NCI-H2196 treated with DMSO at 0.1 percent for 48 hours (cell line): ENCODE measurements around the gene LCN10.
"Not testable (repeated sequence)": the region's sequence is repeated elsewhere in the genome, so short reads cannot be mapped to it uniquely, and the experiment has no call there.

Source experiments
- DNase-seq: peaks from one replicate; lab custom pipeline; 2025; ENCODE audit not compliant: unreplicated experiment; lab: John Stamatoyannopoulos, UW

The LCN10 gene

DNA sequence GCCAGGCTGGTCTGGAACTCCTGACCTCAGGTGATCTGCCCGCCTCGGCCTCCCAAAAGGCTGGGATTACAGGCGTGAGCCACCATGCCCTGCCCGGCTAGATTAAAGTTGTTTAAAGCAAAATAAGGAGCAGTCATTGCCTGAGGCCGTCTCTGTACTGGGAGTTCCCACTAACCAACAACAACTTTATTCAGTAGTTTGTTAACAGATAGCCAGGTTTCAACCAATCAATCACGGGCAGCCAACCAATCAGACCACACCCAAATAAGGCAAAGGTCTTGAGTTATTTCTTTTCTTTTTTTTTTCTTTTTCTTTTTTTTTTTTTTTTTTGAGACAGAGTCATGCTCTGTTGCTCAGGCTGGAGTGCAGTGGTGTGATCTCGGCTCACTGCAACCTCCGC lies 38.0 kb downstream of the LCN10 start:
- DNase-seq, result not testable (repeated sequence)

DNA sequence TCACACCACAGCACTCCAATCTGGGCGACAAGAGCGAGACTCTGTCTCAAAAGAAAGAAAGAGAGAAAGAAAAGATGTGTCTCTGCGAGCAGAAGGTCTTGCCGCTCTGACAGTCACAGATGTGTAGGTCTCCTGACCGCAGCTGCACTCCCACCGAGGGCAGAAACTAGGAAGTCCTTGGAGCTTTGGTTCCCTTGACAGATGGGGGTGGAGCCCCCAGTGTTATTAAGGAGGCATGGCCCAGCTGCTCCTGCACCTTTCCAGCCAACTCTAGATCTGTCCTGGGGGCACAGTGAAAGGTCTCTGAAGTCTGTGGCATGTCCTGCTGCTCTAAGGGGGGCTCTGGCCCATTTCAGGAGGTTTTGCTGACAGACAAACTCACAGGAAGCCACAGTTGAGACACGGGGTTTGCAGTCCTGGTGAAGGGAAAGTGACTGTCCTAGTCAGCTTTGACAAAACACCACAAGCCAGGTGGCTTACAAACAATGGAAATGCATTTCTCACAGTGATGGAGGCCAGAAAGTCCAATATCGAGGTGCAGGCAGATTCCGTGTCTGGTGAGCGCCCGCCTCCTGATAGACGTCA lies 39.4 kb downstream of the LCN10 start:
- DNase-seq, result no peak

DNA sequence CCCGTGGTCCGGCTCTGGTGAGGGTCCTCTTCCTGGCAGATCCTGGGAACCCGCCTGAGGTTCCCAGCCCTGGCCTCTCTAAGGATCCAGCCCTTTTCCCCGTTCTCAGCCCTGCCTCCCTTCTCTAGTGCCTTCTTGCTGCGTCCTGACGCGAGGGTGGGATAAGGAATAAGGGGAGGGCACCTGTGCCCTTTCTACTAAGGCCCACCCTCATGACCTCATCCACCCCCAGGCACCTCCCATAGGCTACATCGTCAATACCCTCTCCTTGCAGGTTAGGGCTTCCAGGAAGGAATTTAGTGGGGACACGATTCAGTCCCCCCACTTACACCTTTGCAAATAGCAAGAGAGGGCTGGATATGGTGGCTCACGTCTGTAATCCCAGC lies 41.1 kb downstream of the LCN10 start:
- no peak for DNase-seq

DNA sequence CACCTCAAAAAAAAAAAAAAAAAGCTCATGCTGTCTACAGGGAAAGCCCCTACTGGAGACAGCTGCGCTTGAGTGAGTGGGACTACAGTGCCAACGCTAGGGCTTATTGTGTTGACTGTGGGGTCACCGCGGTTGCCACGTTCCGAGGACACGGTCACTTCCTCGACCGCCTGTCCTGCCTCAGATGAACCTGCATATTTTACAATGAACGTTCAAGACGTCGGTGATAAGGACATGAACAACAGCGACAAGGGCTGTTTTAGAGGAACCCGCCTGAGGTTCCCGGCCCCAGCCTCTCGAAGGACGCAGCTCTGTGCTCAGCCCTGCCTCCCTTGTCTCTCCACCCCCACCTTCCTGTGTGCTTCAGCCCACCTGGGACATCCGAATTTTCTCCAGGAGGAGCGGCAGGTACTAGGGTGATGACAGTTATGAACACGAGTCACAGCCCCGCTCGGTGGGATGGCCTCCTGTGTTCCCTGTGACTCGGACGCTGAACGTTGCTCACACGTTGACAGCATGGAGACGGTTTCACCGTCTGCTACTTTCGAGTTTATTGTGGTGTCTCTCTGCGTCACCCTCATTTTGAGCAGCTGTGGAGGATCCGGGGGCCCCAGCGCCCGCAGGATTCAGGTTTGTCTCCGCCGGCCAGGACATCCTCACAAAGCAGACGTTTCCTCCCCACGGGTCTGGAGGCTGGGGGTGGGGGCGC lies 41.6 kb downstream of the LCN10 start:
- DNase-seq, result no peak

DNA sequence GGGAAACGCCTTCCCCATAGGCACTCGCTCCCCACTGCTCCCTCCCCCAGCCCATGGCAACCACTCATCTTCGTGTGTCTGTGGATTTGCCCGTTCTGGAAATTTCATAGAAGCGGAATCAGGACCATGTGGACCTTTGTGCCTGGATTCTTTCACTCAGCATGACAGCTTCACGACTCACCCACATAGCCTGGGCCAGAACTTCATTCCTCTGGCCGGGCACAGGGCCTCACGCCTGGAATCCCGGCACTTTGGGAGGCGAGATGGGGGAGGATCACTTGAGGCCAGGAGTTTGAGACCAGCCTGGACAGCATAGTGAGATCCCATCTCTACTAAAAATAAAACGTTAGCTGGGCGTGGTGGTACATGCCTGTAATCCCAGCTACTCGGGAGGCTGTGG lies 42.4 kb downstream of the LCN10 start:
- DNase-seq, result no peak

DNA sequence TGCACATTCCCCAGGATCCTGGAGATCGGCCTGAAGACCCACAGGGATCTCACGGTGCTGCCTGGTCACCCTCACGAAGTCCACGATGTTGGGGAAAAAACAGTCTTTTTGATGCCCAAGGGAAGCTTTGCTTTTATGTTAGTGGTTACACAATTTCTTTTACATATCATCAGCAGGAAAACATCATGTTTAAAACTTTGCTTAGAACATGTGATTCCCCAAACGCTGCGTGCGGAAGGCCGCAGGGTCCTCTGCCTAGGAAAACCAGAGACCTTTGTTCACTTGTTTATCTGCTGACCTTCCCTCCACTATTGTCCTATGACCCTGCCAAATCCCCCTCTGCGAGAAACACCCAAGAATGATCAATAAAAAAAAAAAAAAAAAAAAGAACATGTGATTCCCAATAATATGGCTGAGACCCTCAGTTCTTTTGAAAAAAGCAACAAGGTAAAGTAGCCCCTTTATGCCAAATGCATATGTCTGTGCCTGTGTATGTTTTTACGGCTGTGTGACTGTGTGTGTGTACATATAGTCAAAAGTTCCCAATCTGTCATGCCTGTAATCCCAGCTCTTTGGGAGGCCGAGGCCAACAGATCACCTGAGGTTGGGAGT lies 44.0 kb downstream of the LCN10 start:
- DNase-seq, result no peak

DNA sequence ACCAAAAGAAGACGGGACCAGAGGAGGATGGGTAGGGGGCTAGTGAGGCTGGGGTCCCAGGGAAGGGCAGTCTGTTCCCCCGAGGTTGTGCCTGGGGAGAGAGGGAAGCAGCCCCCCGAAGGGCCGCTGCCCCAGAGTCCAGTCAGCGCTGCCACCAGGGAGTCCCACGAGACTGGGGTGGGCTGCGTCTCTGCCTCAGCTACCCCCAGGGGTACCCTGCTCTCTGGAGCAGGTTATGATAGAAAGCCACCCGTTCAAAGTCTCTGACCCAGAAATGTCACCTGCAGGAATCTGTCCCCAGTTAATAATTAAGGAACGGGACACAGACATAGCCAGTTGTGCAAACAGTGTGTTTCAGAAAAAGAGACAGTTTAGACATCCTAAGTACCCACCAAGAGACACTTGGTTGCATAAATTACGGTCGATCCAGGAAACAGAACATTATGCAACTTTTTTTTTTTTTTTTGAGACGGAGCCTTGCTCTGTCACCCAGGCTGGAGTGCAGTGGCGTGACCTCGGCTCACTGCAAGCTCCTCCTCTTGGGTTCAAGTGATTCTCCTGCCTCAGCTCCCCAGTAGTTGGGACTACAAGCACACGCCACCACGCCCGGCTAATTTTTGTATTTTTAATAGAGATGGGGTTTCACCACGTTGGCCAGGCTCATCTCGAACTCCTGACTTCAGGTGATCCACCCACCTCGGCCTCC lies 44.8 kb downstream of the LCN10 start:
- no peak for DNase-seq

DNA sequence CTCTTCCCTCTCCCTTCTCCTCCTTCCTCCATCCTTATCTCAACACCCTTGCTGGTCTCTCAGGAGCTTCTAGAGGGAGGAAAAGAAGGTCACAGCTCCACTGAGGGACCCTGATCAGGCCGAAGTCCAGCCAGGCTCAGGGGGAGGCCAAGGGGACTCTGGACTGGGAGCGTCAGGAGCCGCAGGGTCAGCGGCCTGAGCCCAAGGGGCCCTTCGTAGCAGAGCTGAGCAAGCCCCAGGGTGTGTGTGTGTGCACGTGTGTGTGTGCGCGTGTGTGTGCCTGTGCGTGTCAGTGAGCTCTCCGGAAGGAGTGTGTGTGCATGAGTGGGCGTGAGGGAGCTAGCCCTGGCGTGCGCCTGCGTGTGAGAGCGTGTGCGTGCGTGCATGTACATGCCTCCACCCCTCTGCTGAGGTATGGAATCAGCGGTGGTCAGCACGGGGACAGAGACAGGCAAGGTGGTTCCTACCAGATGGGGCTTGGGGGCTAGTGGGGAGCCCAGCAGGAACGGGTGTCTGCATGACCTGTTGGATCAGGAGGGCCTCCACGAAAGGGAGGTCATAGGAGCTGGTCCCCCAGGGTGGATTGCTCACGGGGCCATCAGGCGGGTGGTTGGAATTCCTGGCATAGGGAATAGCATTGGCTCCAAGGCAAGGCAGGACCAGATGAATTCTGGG lies 45.5 kb downstream of the LCN10 start:
- no peak for DNase-seq

DNA sequence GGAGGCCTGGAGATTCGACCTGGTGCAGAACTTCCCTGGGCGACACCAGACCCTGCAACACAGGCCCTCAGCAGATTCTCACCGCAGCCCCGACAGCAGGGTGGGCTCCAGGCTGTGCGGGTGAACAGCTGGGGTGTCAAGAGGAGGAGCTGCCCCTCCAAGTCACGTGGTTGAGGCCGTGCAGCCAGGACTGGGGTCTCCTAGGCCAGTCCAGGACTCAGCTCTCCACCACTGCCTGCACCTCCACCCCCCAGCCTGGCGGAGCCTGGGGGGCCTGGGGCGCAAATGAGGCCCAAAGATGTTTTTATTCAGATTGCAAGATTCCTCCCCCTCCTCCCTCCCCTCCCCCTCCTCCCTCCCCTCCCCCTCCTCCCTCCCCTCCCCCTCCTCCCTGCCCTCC lies 46.2 kb downstream of the LCN10 start:
- no peak for DNase-seq

DNA sequence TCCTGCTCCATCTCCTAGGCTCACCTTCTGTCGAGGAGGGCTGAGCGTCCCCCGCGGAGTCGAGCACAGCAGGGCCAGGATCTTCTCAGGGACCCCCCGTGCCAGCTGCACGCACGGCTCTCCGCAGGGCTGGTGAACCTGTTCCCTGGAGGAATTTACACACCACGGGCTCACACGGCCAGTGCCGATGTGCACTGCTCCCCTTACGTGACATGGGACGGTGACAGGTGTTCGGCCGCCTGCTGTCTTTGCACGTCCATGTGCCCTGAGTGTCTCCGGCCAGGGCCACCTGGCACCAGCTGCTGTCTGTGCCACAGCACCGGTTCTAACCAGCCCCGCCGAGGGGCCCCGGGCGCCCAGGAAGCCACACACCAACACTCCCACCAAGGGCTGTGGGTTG lies 46.8 kb downstream of the LCN10 start:
- DNase-seq, result peak; percentile 56

DNA sequence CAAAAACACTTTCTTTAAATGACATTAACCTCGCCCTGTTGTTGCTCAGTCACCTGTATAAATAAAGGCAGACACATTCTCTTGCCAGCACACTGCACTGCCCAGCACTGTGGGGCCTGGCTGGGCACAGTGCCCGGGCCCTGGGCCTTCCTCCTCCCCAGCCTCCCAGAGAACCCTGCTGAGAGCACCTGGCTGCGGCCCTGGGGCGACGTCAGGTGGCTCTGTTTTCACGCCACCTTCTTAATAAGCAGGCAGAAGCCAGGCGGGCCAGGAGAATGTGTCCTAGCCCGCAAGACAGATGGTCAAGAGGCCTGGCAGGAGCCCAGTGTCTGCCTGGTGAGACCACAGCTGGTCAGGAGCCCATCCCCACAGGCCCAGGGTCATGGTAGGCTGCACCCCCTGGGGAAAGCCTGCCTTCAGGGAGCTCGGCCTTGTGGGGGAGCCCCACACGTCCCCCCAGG lies 47.3 kb downstream of the LCN10 start:
- DNase-seq, result peak; percentile 94

DNA sequence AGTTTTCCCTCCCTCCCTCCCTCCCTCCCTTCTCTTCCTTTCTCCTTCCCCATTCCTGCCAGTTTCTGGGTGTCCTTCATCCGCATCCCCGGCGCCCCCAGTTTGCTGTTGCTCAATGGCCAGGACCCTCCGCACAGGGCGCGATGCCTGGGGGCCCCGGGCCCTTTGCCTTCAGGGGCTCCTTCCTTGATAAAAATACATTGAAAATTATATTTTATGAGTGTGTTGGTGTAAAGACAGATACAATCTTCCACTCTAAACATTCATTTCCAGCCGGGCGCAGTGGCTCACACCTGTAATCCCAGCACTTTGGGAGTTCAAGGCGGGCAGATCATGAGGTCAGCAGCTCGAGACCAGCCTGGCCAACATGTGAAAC lies 47.9 kb downstream of the LCN10 start:
- no peak for DNase-seq

DNA sequence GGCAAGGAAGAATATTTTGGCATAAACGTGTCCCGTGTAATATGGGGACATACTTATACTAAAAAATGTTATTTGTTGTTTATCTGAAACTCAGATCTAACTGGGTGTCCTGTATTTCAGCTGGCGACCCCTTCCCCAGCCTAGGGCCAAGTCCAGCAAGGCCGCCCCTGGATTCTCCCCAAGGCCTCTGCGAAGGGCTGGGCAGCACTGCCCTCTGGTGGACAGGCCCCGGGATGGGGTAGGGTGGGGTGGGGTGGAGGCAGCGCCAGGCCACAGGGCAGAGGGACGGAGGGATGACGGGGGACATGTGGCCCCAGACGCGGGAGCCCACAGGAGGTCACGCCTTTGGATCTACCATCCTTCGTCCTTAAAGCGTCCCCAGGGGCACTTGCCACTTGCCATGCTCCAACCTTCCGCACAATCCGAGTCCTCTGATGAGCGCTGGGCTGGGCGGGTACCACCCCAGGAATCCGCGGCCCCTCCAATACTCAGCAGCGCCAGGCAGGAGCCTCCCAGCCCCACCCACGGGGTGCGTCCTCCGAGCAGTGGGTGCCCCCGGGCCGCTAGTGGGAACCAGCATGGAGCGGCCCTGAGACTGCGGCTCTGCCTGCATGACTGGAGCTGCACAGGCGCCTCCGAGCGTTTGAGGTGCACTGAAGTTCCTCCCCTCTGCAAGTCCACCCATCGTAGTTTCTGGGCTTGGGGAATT lies 48.4 kb downstream of the LCN10 start:
- peak; percentile 58 for DNase-seq

DNA sequence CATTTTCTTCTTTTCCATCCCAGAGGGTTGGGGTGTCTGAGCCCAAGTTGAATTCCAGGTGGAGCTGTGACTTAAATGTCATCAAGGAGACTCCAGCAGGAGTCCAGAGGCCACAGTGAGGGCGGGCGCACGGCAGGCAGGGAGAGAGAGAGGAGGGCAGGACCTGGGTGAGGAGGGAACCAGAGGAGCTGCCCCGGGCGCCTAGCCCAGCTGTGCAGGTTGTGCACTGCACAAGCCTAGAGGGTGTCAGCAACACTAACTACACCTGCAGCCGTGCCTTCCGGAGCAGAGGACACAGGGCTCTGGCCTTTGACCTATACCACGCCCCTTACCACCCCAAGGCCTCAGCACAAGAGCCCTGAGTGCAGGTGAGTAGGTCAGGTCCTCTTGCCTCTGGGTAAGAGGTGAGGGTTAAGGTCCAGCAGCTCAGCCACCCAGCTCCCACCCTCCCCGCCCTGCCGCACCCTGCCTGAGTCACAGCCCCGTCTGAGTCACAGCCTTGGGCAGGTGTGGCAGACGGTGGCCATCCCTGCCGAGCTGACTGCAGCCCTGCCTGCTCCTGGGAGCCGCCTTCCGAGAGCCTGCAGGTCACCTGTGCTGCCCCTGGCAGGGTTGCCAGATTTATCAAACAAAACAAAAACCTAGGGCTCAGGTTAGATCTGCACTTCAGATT lies 49.1 kb downstream of the LCN10 start:
- peak; percentile 70 for DNase-seq

DNA sequence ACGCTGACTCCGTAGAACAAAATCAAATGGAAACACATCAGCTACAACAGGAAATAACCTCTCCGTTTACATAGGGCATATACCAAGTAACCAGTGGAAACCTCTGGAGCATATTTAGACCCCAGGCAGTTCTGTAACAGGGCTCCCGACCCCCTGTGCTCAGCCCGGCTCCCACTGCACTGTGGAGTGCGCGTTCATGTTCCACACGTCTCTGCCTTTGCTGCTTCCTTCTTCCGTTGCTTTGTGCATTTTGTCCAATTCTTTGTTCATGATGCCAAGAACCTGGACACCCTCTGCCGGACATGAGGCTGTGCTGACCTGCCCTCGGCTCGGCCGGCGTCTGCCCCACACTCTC lies 49.6 kb downstream of the LCN10 start:
- DNase-seq, result no peak

DNA sequence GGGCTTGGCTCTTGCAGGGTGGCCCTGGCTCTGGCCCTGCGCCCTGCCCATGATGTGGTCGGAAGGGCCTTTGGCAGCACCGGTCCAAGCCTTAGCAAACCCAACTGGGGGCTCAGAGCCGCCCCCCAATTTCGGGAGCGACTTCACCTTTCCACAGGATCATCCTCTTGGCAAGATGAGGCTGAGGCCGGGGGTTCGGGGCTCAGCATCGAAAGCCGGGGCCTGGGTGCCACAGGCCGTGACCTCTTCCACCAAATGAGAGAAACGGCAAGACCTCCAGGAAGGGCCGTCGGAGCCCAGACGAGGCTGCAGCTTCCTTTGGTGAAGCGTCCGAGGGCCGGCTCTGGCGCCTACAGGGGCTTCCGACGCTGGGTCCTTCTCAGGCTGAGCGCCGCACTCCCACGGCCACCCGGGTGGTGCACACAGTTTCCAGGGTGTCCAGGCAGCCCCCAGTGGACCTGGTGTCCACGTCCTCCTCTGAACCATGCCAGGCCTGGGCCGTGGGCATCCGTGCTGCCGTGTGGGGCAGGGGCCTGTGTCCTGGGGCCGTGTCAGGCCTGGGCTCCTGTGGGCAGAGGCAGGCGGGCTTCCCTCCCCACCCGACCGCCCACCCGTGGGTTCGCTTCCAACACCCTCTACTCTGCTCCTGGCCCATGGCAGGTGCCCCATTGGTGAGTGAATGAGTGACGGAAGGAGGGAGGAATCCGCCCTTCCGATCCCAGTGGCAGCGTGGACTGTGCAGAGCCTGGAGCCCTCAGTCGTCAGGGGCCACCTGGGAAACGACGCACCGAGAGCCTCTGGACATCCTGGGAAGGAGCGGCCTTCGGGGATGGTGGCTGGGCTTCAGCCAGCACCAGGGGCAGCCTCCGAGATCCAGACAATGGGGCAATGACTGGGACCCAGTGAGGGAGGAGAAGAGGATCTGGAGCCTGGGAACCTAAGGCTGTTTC lies 50.3 kb downstream of the LCN10 start:
- DNase-seq, result no peak

DNA sequence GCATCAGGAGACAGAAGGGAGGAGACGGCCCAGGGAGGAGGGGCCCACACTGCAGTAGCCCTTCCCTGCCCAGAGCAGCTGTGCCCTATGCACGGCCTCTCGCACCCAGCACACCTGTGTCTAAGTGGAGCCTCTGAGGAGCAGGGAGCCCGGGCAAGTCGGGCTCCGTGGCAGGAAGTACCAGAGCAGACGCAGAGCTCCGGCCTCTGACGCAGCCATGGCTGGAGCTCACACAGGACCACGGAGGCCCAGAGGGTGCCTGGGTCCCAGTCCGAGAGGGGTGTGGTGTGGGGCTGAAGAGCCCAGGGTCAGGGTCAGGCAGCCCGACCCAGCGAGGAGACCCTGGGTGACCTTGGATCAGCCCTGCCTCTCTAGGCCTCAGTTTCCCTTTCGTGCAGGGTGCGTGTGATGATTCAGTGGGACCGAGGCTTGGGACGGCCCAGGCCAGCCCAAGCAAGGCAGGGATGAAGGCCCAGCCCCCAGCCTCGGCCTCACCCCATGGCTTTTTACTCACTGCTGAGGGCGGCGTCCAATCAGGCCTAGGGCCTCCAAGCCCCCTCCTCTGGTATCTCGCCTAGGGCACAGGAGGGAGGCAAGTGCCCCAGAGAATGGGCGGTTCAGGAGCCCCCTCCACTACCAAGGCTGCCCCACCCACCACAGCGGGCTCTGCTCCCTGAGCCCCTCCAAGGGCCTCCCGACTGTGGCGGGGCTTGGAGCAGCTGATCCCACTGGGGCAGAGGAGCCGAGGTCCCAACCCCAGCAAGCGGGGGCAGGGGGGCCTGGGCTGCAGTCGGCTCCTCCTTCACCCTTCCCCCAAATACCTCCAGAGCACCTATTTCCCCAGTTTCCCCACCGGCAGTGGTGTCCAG lies 51.2 kb downstream of the LCN10 start:
- peak; percentile 88 for DNase-seq

DNA sequence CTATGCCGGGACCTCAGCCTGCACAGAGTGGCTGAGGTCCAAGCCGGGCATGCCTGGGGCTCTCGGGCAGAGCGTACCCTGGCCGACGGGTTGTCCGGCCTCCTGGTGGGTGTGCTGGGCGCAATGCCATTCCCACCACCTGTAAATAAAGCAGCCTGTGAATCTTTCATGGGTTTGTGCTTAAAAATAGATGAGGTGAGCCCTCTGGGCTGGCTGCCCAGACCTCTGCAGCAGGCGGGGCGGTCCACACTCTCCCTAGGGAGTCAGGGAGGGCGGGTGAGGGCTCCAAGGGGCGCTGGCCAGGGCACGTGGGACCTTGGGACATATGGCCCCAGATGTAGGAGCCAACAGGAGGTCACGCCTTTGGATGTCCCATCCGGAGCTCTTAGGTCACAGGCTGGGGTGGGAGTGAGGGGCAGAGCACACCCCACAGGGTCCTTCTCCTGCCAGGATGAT lies 51.9 kb downstream of the LCN10 start:
- DNase-seq, result peak; percentile 91
